SK-N-MC (cell line): Measurements from ENCODE around the gene MRPS34.

Experiments
- DNase-seq: peaks from one replicate; pipeline ENCODE4 v3.0.0-alpha.2; 2011; ENCODE audit warnings: low read depth, low spot score
- H3K27ac ChIP-seq: fragments of 200-600 bp; sonication (generic); 2 replicates; pipeline ENCODE4 v1.5.1; 2016; ENCODE audit warnings: mixed run types
- H3K36me3 ChIP-seq: fragments of 200-600 bp; sonication (generic); 2 replicates; pipeline ENCODE4 v1.6.1; 2017; ENCODE audit warnings: antibody characterized with exemption, low read length, mixed read lengths; ENCODE audit not compliant: insufficient read depth
- H3K4me3 ChIP-seq: fragments of 200-600 bp; sonication (generic); 2 replicates; pipeline ENCODE4 v1.5.1; 2016
- H3K9ac ChIP-seq: fragments of 200-600 bp; sonication (generic); 2 replicates; pipeline ENCODE4 v1.8.0; 2017; ENCODE audit warnings: mixed run types, mixed read lengths; ENCODE audit not compliant: insufficient read length
- H3K9me3 ChIP-seq: fragments of 200-600 bp; sonication (generic); 2 replicates; pipeline ENCODE4 v1.6.1; 2017; ENCODE audit warnings: low read depth, mild to moderate bottlenecking, antibody characterized with exemption, low read length, moderate library complexity, mixed read lengths
- EZH2 ChIP-seq: fragments of 200-600 bp; sonication (generic); IDR thresholded peaks from one replicate; pipeline ENCODE4 v1.6.1; 2017; ENCODE audit warnings: antibody characterized with exemption
- FOXP2 ChIP-seq: optimal IDR thresholded peaks from 2 replicates; pipeline ENCODE3; 2011; ENCODE audit warnings: mild to moderate bottlenecking, moderate library complexity; ENCODE audit not compliant: insufficient read depth; ENCODE audit errors: extremely low read length, control extremely low read depth
- POLR2AphosphoS5 ChIP-seq: IDR thresholded peaks from 2 replicates; pipeline ENCODE4 v1.6.1; 2012; ENCODE audit warnings: mild to moderate bottlenecking, low read depth, low read length, borderline replicate concordance

MRPS34 gene

GRCh38 chr16:1764971-1765370 is 8.0 kb downstream of the MRPS34 start:
- TF ChIP-seq POLR2AphosphoS5 (no peak), FOXP2 (no peak), EZH2 (no peak)
- Histone ChIP-seq H3K4me3 (no peak overlapping the region), H3K27ac (no peak overlapping the region), H3K9ac (no peak overlapping the region), H3K9me3 (no peaks in the 10 kb centered on the region), H3K36me3 (no peaks in the 10 kb centered on the region; the same call in 1 of the 2 replicates)
- DNase-seq, result no peak

- no peak overlapping the region for H3K9ac ChIP-seq
- TF ChIP-seq EZH2 (no peak), FOXP2 (no peak), POLR2AphosphoS5 (no peak)
- H3K36me3 ChIP-seq, result no peaks in the 10 kb centered on the region; the same call in 1 of the 2 replicates
- no peak overlapping the region for H3K27ac ChIP-seq
- DNase-seq, result no peak
- H3K4me3 ChIP-seq, result no peak overlapping the region
- no peaks in the 10 kb centered on the region for H3K9me3 ChIP-seq
Observed at GRCh38 chr16:1763521-1764511, 9.1 kb downstream of the MRPS34 start.

GRCh38 chr16:1762879-1763520 is 9.9 kb downstream of the MRPS34 start:
- TF ChIP-seq POLR2AphosphoS5, result no peak
- no peak for TF ChIP-seq FOXP2
- TF ChIP-seq EZH2, result no peak
- Histone ChIP-seq H3K27ac (no peak overlapping the region), H3K9me3 (no peaks in the 10 kb centered on the region), H3K4me3 (no peak overlapping the region), H3K36me3 (no peaks in the 10 kb centered on the region; the same call in 1 of the 2 replicates), H3K9ac (no peak overlapping the region)
- no peak for DNase-seq

- H3K9me3 ChIP-seq, result no peaks in the 10 kb centered on the region
Observed at GRCh38 chr16:1762196-1762878, 10.6 kb downstream of the MRPS34 start.

GRCh38 chr16:1761751-1762150 is 11.2 kb downstream of the MRPS34 start:
- no peaks in the 10 kb centered on the region for H3K9me3 ChIP-seq
- H3K9ac ChIP-seq, result no peak overlapping the region
- H3K27ac ChIP-seq, result no peak overlapping the region
- H3K36me3 ChIP-seq, result no peaks in the 10 kb centered on the region
- TF ChIP-seq FOXP2 (no peak), POLR2AphosphoS5 (no peak), EZH2 (no peak)
- H3K4me3 ChIP-seq, result no peak overlapping the region
- DNase-seq, result no peak

More at GRCh38 chr16:1762196-1762878, 10.6 kb downstream of the MRPS34 start:
- H3K9ac ChIP-seq, result no peak overlapping the region
- no peaks in the 10 kb centered on the region; the same call in 1 of the 2 replicates for H3K36me3 ChIP-seq
- DNase-seq, result no peak
- H3K4me3 ChIP-seq, result no peak overlapping the region
- TF ChIP-seq POLR2AphosphoS5 (no peak), FOXP2 (no peak), EZH2 (no peak)
- no peak overlapping the region for H3K27ac ChIP-seq

- H3K27ac ChIP-seq, result no peak overlapping the region
Observed at GRCh38 chr16:1760911-1761310, 12.0 kb downstream of the MRPS34 start.

GRCh38 chr16:1759511-1759910 is 13.4 kb downstream of the MRPS34 start:
- H3K36me3 ChIP-seq, result no peaks in the 10 kb centered on the region
- DNase-seq, result no peak
- no peaks in the 10 kb centered on the region for H3K9me3 ChIP-seq
- no peak overlapping the region for H3K4me3 ChIP-seq
- H3K9ac ChIP-seq, result no peak overlapping the region
- H3K27ac ChIP-seq, result no peak overlapping the region
- TF ChIP-seq EZH2 (no peak), FOXP2 (no peak), POLR2AphosphoS5 (no peak)

More at GRCh38 chr16:1760911-1761310, 12.0 kb downstream of the MRPS34 start:
- no peak overlapping the region for H3K9ac ChIP-seq
- no peak for TF ChIP-seq POLR2AphosphoS5
- TF ChIP-seq EZH2, result no peak
- no peak for TF ChIP-seq FOXP2
- H3K4me3 ChIP-seq, result no peak overlapping the region
- H3K9me3 ChIP-seq, result no peaks in the 10 kb centered on the region
- no peak for DNase-seq
- no peaks in the 10 kb centered on the region for H3K36me3 ChIP-seq

GRCh38 chr16:1758923-1759322 is 14.0 kb downstream of the MRPS34 start:
- no peak for DNase-seq
- Histone ChIP-seq H3K36me3 (no peaks in the 10 kb centered on the region), H3K9ac (no peak overlapping the region), H3K9me3 (no peaks in the 10 kb centered on the region), H3K4me3 (no peak overlapping the region), H3K27ac (no peak overlapping the region)
- TF ChIP-seq EZH2 (no peak), POLR2AphosphoS5 (no peak), FOXP2 (no peak)
